Measurements from ENCODE around the gene CPNE7.

GRCh38 chr16:89547291-89547690 is 28.3 kb upstream of the CPNE7 start:
- TF ChIP-seq ZNF274 (IDR thresholded peaks at IDR 0.05; ENCODE audit: low read depth, low read length) (no peak), SUZ12 (IDR thresholded peaks at IDR 0.05; ENCODE audit: extremely low read depth, insufficient read depth, insufficient read length) (no peak)
